Stimulated activated CD8-positive, alpha-beta memory T cell treated with anti-CD3 and anti-CD28 coated beads, Interleukin-4, amount 100 ng/mL, for 1 hour (primary cell): ENCODE results near the gene PET100.

Experiments
- DNase-seq, 2 donors: peaks; one replicate each; pipeline ENCODE4 v3.0.0-alpha.2; 2020; ENCODE audit warnings: low read depth in 2 of 2, low spot score in 1 of 2

The PET100 gene

GRCh38 chr19:7612282-7613274 lies 17.0 kb upstream of the PET100 start:
- no peak for DNase-seq

GRCh38 chr19:7614859-7615741 lies 14.5 kb upstream of the PET100 start:
- DNase-seq, result no peak

- DNase-seq, result no peak
Measured at GRCh38 chr19:7617172-7617571, 12.4 kb upstream of the PET100 start.

- DNase-seq, result no peak
Measured at GRCh38 chr19:7617735-7618134, 11.9 kb upstream of the PET100 start.

- DNase-seq, result no peak
Measured at GRCh38 chr19:7618348-7618747, 11.2 kb upstream of the PET100 start.

GRCh38 chr19:7618771-7619510 lies 10.7 kb upstream of the PET100 start:
- no peak for DNase-seq

GRCh38 chr19:7619671-7620441 lies 9.7 kb upstream of the PET100 start:
- no peak for DNase-seq

- DNase-seq, result no peak
Measured at GRCh38 chr19:7620442-7621412, 8.9 kb upstream of the PET100 start.

- no peak for DNase-seq
Measured at GRCh38 chr19:7622933-7623685, 6.5 kb upstream of the PET100 start.

GRCh38 chr19:7623725-7624603 lies 5.6 kb upstream of the PET100 start:
- DNase-seq, result no peak

- DNase-seq, result no peak
Measured at GRCh38 chr19:7624810-7625209, 4.8 kb upstream of the PET100 start.

- no peak for DNase-seq
Measured at GRCh38 chr19:7625763-7626372, 3.7 kb upstream of the PET100 start.

GRCh38 chr19:7627166-7627565 lies 2.4 kb upstream of the PET100 start:
- DNase-seq, result no peak

GRCh38 chr19:7628589-7629311 lies 843 bp upstream of the PET100 start:
- no peak for DNase-seq

GRCh38 chr19:7631577-7631976 lies 2.0 kb downstream of the PET100 start:
- no peak for DNase-seq
